NCI-H2081 treated with DMSO at 0.1 percent for 48 hours (cell line): ENCODE results near the gene PGP.

Experiments
- DNase-seq: peaks from one replicate; lab custom pipeline; 2025; lab: John Stamatoyannopoulos, UW

The PGP gene

GRCh38 chr16:2181952-2182351 is 32.7 kb downstream of the PGP start:
- DNase-seq = no peak

DNA sequence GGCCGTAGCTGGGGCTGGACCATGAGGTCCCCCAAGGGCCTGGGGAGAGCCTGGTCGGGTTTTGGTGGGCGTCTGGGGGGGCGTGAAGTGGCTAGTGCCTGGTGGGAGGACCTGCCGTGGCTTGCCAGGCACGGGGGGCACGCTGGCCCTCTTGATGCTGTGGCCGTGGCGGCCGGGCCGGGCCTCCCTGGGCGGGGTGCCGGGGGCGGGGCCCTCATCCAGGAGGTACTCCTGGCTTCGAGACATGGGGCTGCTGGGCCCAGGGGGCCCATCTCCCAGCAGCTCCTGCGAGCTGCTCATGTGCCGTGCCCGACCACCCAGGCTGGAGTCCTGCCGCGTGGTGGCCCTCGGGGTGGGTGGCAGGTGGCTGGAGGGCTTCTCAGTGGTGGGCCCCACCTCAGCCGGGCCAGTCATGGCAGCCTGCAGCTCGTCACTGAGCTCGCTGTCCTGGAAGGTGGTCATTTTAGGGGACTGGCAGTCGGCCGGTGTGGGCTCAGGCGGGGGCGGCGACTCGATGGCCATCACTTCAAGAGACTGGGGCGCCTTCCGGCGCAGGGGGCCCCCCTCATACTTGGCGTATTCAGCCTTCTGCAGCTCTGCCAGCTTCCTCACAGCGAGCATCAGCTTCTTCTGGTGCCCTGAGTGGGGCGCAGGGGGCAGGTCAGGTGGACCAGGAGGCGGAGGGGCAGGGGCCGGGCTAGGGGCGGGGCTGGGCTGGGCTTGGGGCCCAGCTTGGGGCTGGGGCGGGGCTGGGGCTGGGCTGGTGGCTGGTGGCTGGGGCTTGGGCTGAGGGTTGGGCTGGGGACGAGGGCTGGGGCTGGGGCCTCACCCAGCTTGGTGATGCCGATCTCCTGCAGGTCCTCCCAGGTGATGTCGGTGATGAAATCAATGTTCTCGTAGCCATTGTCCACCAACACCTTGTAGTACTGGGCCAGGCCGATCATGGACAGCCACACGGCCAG is 33.4 kb downstream of the PGP start:
- DNase-seq = no peak

GRCh38 chr16:2180461-2180860 is 34.2 kb downstream of the PGP start:
- DNase-seq = no peak

DNA sequence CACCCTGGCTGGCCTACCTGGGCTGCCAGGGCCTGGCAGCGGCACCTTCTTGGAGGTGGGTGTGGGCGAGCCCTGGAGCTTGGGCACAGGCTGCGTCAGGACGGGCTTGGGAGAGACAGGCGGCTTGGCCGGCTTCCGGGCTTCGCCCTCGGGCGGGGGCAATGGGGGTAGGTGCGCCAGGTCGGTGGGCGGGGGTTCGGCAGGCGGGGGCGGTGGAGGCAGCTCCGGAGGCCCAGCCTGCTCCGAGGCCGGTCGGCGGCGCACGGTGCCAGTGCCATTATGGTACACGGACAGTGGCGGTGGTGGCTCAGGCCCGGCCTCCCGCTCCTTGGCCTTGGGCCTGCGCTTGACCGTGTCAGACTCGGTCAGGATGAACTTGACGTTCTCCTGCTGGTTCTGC is 35.1 kb downstream of the PGP start:
- no peak for DNase-seq

DNA sequence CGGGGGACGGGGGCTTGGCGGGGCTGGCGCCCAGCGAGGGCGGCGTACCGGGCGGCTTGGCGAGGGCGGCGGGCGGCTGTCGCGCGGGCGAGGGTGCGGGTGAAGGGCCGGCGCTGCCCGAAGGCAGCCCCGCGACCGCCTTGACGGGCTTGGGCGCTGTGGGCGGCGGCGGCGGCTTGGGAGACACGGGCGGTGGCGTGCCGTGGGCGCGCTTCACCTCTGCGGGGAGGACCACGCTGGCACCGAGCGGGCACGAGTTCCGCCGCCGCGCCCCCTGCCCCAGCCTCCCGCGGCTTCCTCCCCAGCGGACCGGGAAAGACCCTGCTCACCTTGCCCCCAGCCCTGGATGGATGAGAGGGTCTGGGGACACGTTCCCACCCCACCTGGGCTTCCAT is 35.5 kb downstream of the PGP start:
- DNase-seq = no peak

DNA sequence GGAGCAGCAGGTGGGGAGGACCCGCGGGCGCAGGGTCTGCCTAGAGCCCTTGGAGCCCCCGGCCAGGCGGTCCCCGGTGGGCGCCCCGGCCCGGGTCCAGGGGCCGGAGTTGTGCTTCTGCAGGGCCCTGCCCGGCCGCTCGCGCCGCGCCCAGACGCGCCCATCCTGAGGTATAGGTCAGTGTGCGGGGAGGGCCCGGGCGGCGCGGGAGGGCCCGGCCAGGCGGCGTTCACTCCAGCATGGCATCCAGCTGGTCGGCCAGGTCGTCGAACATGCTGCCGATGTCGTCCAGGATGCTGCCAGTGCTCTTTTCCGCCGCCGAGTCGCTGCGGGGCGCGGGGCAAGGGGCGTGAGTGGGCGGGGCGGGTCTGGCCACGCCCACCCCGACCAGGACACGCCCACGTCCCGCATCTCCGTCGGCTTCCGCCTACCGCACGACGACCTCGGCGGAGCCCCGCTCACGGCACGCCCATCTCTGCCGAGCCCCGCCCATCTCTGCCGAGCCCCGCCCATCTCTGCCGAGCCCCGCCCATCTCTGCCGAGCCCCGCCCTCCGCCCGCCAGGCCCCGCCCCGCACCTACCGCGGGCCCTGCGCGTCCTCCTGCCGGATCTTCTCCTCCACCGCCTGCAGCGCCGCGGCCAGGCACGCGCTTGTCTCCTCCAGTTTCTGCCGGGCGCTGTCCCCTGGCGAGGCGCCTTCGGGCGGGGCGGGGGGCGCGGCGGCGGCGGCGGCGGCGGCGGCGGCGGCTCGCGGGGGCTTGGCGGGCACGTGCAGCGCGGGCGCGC is 36.1 kb downstream of the PGP start:
- DNase-seq = no peak

GRCh38 chr16:2177561-2177960 is 37.1 kb downstream of the PGP start:
- no peak for DNase-seq

DNA sequence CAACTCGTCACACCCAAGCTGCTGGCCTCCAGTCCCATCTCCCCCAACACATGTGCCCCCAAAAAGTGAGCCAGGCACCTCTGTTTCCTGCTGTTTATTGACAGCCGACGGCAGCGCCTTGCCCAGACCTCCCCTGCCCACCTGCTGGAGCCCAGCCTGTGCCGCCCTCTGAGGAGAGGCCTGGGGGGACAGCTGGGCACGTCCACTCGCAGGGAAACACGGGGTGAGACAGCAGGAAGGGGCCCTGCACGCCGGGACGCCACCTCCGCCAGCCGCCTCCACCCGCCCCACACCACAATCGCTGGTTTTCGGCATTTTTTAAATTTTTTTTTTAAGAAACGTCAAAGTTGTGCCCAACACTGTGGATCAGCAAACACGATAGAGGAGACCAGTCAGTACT is 37.5 kb downstream of the PGP start:
- no peak for DNase-seq

- DNase-seq = no peak
Measured at GRCh38 chr16:2176047-2176446, 38.6 kb downstream of the PGP start.

GRCh38 chr16:2175454-2175853 is 39.2 kb downstream of the PGP start:
- DNase-seq = no peak

- DNase-seq = no peak
Measured at GRCh38 chr16:2174396-2175131, 40.1 kb downstream of the PGP start.

- no peak for DNase-seq
Measured at GRCh38 chr16:2173916-2174315, 40.7 kb downstream of the PGP start.

DNA sequence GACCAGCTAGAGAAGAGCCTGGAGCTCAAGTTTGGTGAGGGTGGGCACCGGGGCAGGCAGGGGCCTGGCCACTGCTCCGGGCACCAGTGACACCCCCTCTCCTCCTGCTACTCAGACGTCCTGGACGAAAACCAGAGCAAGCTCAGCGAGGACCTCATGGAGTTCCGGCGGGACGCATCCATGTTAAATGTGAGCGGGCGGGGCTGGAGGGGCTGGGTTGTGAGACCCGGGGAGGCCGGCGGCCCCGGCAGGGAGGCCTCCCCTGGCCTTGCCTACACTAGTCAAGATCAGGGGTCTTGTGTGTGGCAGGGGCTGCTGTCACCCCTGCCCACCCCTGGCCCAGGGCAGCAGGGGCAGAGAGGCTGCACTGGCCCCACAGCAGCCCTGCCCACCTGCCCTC is 41.3 kb downstream of the PGP start:
- DNase-seq = no peak

DNA sequence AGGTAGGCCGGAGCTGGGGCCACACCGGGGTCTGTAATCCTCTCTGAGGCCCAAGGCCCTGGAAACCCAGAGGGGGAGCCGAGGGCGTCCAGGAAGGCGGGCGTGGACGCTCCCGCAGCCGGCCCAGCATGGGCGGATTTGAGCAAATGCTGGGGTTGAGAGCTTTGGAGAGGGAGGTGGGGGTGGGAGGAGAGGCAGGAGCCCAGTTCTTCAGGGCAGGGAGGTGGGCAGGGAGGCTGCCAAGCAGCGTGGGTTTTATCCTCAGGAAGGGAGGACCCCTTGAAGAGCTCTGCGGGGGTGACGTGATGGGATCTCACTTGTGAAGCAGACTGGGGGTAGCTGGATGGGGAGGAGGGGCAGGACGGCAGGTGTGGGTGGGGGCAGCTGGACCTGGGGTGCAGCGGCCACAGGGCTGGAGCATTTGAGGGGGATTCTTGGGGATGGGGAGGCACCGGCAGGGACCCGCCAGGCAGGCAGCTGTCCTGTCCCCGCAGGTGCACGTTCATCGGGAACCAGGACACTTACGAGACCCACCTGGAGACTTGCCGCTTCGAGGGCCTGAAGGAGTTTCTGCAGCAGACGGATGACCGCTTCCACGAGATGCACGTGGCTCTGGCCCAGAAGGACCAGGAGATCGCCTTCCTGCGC is 41.8 kb downstream of the PGP start:
- DNase-seq = no peak

- DNase-seq = no peak
Measured at GRCh38 chr16:2171601-2172178, 43.0 kb downstream of the PGP start.

- no peak for DNase-seq
Measured at GRCh38 chr16:2170587-2171435, 43.8 kb downstream of the PGP start.

- no peak for DNase-seq
Measured at GRCh38 chr16:2170080-2170479, 44.6 kb downstream of the PGP start.

DNA sequence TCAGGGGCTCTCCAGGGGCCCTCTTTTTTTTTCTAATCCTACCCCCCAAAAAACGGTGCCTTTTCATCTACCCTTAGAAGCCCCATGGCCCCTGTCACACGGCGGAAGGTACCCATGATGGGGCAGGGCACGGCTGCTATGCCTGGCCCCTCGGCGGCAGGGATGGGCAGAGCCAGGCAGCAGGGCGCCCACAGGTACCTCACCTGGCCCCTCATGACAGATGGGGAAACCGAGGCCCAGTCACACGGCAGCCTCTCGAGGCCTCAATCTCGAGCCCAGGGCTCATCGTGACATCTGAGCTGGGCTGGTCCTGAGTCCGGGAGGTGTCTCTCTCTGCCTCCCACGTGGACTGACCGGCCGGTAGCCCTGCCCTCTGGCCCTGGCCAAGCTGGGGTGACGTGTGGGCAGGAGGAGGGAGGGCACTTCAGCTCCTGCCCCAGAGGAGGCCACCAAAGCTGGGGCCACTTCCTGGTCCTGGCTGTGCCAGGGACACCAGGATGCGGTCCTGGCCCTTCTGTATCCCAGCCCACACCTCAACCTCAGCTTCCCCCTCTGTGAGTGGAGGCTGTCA is 47.5 kb downstream of the PGP start:
- no peak for DNase-seq

- no peak for DNase-seq
Measured at GRCh38 chr16:2166263-2167067, 48.2 kb downstream of the PGP start.
